DMS153 (cell line): ENCODE measurements around the gene NELL1.

Experiments
- DNase-seq: peaks from one replicate; lab custom pipeline; 2025; lab: John Stamatoyannopoulos, UW

NELL1 gene

GRCh38 chr11:20668131-20668809 lies 1.1 kb upstream of the NELL1 start:
- no peak for DNase-seq

- no peak for DNase-seq
These were observed 666 bp downstream of the NELL1 start for GRCh38 chr11:20669820-20670684.

GRCh38 chr11:20670932-20671403 lies 1.6 kb downstream of the NELL1 start:
- no peak for DNase-seq

- peak; percentile 39 for DNase-seq
These were observed 2.6 kb downstream of the NELL1 start for GRCh38 chr11:20671856-20672546.

- DNase-seq: peak; percentile 38
These were observed 3.2 kb downstream of the NELL1 start for GRCh38 chr11:20672575-20672974.

- no peak for DNase-seq
These were observed 7.3 kb downstream of the NELL1 start for GRCh38 chr11:20676658-20677057.

- no peak for DNase-seq
These were observed 19.4 kb downstream of the NELL1 start for GRCh38 chr11:20688761-20689160.

- DNase-seq: no peak
These were observed 38.5 kb downstream of the NELL1 start for GRCh38 chr11:20707876-20708275.

- DNase-seq: no peak
These were observed 43.5 kb downstream of the NELL1 start for GRCh38 chr11:20712912-20713311.

- DNase-seq: no peak
These were observed 46.1 kb downstream of the NELL1 start for GRCh38 chr11:20715464-20715863.

GRCh38 chr11:20715931-20716330 lies 46.5 kb downstream of the NELL1 start:
- DNase-seq: no peak

GRCh38 chr11:20719821-20720220 lies 50.4 kb downstream of the NELL1 start:
- DNase-seq: no peak

GRCh38 chr11:20723366-20723765 lies 54.0 kb downstream of the NELL1 start:
- DNase-seq: no peak

- no peak for DNase-seq
These were observed 60.3 kb downstream of the NELL1 start for GRCh38 chr11:20729597-20730105.

- DNase-seq: no peak
These were observed 62.4 kb downstream of the NELL1 start for GRCh38 chr11:20731676-20732215.

- DNase-seq: no peak
These were observed 69.7 kb downstream of the NELL1 start for GRCh38 chr11:20739107-20739506.

- no peak for DNase-seq
These were observed 70.2 kb downstream of the NELL1 start for GRCh38 chr11:20739577-20739976.

- no peak for DNase-seq
These were observed 85.5 kb downstream of the NELL1 start for GRCh38 chr11:20754933-20755332.

GRCh38 chr11:20759541-20759940 lies 90.2 kb downstream of the NELL1 start:
- no peak for DNase-seq

- no peak for DNase-seq
These were observed 91.4 kb downstream of the NELL1 start for GRCh38 chr11:20760811-20761210.

- peak; percentile 99 for DNase-seq
These were observed 92.9 kb downstream of the NELL1 start for GRCh38 chr11:20762116-20762844.
